SK-N-SH treated with all-trans-retinoic acid at 6 μM for 48 hours (cell line): ENCODE results near the gene BCKDHB.

ENCODE experiments used
- BACH2 ChIP-seq: fragments of 250-450 bp; sonication (Bioruptor Pico); IDR thresholded peaks from 2 replicates; pipeline ENCODE4 v1.9.0; 2021; ENCODE audit warnings: mild to moderate bottlenecking, borderline replicate concordance
- CREB5 ChIP-seq: fragments of 250-450 bp; sonication (Bioruptor Pico); IDR thresholded peaks from 2 replicates; pipeline ENCODE4 v1.5.1; 2020; ENCODE audit warnings: low read depth, mild to moderate bottlenecking, moderate library complexity
- ESRRG ChIP-seq: fragments of 250-450 bp; sonication (Bioruptor Pico); IDR thresholded peaks from 2 replicates; pipeline ENCODE4 v1.6.1; 2021; ENCODE audit warnings: mild to moderate bottlenecking
- GLIS3 ChIP-seq: fragments of 250-450 bp; sonication (Bioruptor Pico); IDR thresholded peaks from 2 replicates; pipeline ENCODE4 v1.5.0; 2020; ENCODE audit warnings: mild to moderate bottlenecking, moderate library complexity
- OSR1 ChIP-seq: fragments of 250-450 bp; sonication (Bioruptor Pico); IDR thresholded peaks from 2 replicates; pipeline ENCODE4 v1.8.0; 2022; ENCODE audit warnings: moderate library complexity, mild to moderate bottlenecking, inconsistent platforms
- PATZ1 ChIP-seq: fragments of 250-450 bp; sonication (Bioruptor Pico); IDR thresholded peaks from 2 replicates; pipeline ENCODE4 v1.8.0; 2020; ENCODE audit warnings: mild to moderate bottlenecking, moderate library complexity, borderline replicate concordance
- PPARA ChIP-seq: fragments of 250-450 bp; sonication (Bioruptor Pico); IDR thresholded peaks from 2 replicates; pipeline ENCODE4 v1.5.0; 2020; ENCODE audit warnings: mild to moderate bottlenecking, borderline replicate concordance
- TCF4 ChIP-seq: fragments of 250-450 bp; sonication (Bioruptor Pico); IDR thresholded peaks from 2 replicates; pipeline ENCODE4 v1.8.0; 2021; ENCODE audit warnings: mild to moderate bottlenecking, moderate library complexity, borderline replicate concordance
- ZC3H10 ChIP-seq: fragments of 250-450 bp; sonication (Bioruptor Pico); IDR thresholded peaks from 2 replicates; pipeline ENCODE4 v1.5.1; 2021; ENCODE audit warnings: mild to moderate bottlenecking, moderate library complexity
- ZFP3 ChIP-seq: fragments of 250-450 bp; sonication (Bioruptor Pico); IDR thresholded peaks from 2 replicates; pipeline ENCODE4 v1.5.0; 2020; ENCODE audit warnings: mild to moderate bottlenecking, moderate library complexity
- ZFP30 ChIP-seq: fragments of 450-650 bp; formaldehyde crosslinking; IDR thresholded peaks from 2 replicates; pipeline ENCODE4 v1.5.0; 2022; ENCODE audit warnings: mild to moderate bottlenecking, moderate library complexity
- ZNF565 ChIP-seq: fragments of 450-650 bp; formaldehyde crosslinking; conservative IDR thresholded peaks from 2 replicates; pipeline ENCODE4 v1.5.0; 2020; ENCODE audit warnings: low read depth, mild to moderate bottlenecking, moderate library complexity
- ZNF8 ChIP-seq: fragments of 450-650 bp; formaldehyde crosslinking; IDR thresholded peaks from 2 replicates; pipeline ENCODE4 v1.5.0; 2020; ENCODE audit warnings: mild to moderate bottlenecking, moderate library complexity

GRCh38 chr6:80197986-80198385 is 91.5 kb downstream of the BCKDHB start:
- TF ChIP-seq ZC3H10 (no peak), GLIS3 (CRISPR knock-in tag) (no peak), ZNF565 (CRISPR knock-in tag) (no peak), OSR1 (CRISPR knock-in tag) (no peak), CREB5 (CRISPR knock-in tag) (no peak), ZFP30 (CRISPR knock-in tag) (no peak), PATZ1 (no peak), TCF4 (no peak), ESRRG (CRISPR knock-in tag) (no peak), BACH2 (CRISPR knock-in tag) (no peak), PPARA (CRISPR knock-in tag) (no peak), ZNF8 (CRISPR knock-in tag) (no peak), ZFP3 (CRISPR knock-in tag) (no peak)
